Measurements from ENCODE around the gene RAD51B.

RAD51B gene

DNA sequence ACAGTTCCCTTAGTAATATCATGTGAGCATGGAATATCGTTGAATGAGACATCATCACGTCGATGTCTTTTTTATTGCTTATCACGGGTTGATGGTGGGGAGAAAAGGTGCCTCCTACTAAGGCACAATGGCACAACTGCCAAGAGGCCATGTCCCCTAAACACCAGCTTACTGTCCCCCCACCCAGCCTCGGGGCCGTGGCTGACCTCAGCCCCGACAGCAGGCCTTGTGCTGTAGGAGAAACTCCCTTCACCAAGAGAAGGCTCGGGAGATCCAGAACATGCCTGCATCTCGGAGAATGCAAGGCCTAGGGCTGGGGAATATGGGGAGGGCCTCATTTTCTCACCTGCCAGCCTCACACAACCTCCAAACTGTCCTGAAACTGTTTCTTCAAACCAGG is 950.5 kb downstream of the RAD51B start:
- in situ Hi-C loops (cut with HindIII; ENCODE audit: low pct_ligation_motif_present, low sequenced_read_pairs) = no loop called here
- TF ChIP-seq, protein P1, sequence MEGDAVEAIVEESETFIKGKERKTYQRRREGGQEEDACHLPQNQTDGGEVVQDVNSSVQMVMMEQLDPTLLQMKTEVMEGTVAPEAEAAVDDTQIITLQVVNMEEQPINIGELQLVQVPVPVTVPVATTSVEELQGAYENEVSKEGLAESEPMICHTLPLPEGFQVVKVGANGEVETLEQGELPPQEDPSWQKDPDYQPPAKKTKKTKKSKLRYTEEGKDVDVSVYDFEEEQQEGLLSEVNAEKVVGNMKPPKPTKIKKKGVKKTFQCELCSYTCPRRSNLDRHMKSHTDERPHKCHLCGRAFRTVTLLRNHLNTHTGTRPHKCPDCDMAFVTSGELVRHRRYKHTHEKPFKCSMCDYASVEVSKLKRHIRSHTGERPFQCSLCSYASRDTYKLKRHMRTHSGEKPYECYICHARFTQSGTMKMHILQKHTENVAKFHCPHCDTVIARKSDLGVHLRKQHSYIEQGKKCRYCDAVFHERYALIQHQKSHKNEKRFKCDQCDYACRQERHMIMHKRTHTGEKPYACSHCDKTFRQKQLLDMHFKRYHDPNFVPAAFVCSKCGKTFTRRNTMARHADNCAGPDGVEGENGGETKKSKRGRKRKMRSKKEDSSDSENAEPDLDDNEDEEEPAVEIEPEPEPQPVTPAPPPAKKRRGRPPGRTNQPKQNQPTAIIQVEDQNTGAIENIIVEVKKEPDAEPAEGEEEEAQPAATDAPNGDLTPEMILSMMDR (IDR thresholded peaks at IDR 0.05; ENCODE audit: low read depth, low read length, missing control alignments) = no peak

DNA sequence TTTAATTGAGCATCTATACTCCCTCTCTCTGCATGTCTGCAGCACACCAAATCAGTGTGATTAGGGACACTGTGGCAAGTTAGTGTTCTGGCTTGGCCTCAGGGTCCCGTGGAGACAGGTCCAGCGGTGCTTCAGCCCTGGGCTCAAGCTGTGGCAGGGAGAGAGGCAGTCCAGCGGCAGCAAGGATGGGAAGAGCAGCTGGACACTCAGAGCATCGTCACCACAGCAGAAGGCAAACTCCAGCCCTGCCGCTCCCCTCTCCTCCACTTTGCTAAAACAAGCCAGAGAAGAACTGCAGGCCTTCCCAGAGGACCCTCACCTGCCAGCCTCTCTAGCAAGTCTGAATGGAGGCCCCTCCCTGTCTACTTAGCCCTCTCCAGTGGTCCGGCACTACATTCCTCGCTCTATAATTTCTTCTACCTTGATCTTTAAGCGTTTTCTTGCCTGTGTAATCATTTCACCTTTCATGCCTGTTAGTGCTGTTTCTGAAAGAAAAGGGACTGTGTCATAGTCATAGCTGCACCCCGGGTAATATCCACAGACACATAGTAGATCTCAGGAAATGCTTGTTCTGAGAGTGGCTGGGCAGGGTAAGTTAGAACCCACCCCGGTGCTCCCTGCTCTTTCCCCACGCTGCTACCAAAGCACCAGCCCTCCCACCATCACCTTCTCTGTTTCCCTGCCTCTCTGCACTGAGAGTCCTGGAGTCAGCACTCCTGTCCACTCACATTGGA is 951.1 kb downstream of the RAD51B start:
- H3K36me3 ChIP-seq (replicated peaks) = no peaks in the 10 kb centered on the region
- in situ Hi-C loops (cut with HindIII; ENCODE audit: low pct_ligation_motif_present, low sequenced_read_pairs) = no loop called here
- TF ChIP-seq, protein P1 (IDR thresholded peaks at IDR 0.05; ENCODE audit: low read depth, low read length, missing control alignments) = no peak
- no peaks in the 10 kb centered on the region for H3K27me3 ChIP-seq (replicated peaks)
- no peak overlapping the region for H3K4me3 ChIP-seq (ENCODE audit: low read depth, low read length)
- no peak overlapping the region for H3K27ac ChIP-seq
- no peak for DNase-seq

More for the DNA sequence above, 950.5 kb downstream of the RAD51B start:
- H3K36me3 ChIP-seq (replicated peaks) = no peaks in the 10 kb centered on the region
- H3K27ac ChIP-seq = no peak overlapping the region
- no peak for DNase-seq
- no peaks in the 10 kb centered on the region for H3K27me3 ChIP-seq (replicated peaks)
- H3K4me3 ChIP-seq (ENCODE audit: low read depth, low read length) = no peak overlapping the region

DNA sequence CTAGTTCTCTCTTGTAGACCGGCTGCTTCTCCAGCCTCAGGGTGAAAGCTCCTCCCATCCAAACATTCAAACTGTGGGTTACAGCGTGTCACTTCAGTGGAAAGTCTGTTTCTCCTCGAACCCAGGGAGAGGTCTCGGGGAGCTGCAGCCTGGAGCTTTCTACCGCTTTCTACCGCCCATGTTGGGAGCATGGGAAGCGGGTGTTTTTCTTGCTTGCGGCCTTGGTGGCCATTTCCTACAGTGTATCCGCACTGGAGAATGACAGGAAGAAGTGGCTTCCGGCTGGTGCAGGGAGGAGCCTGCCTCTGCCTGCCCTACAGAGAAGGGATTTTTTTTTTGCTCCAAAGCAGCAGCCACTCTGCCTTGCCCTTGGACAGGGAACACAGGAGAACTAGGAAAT is 952.1 kb downstream of the RAD51B start:
- no peak overlapping the region for H3K4me3 ChIP-seq (ENCODE audit: low read depth, low read length)
- no peak overlapping the region for H3K27ac ChIP-seq
- TF ChIP-seq, protein P1 (IDR thresholded peaks at IDR 0.05; ENCODE audit: low read depth, low read length, missing control alignments) = no peak
- H3K36me3 ChIP-seq (replicated peaks) = no peaks in the 10 kb centered on the region
- in situ Hi-C loops (cut with HindIII; ENCODE audit: low pct_ligation_motif_present, low sequenced_read_pairs) = no loop called here
- no peak for DNase-seq
- H3K27me3 ChIP-seq (replicated peaks) = no peaks in the 10 kb centered on the region

DNA sequence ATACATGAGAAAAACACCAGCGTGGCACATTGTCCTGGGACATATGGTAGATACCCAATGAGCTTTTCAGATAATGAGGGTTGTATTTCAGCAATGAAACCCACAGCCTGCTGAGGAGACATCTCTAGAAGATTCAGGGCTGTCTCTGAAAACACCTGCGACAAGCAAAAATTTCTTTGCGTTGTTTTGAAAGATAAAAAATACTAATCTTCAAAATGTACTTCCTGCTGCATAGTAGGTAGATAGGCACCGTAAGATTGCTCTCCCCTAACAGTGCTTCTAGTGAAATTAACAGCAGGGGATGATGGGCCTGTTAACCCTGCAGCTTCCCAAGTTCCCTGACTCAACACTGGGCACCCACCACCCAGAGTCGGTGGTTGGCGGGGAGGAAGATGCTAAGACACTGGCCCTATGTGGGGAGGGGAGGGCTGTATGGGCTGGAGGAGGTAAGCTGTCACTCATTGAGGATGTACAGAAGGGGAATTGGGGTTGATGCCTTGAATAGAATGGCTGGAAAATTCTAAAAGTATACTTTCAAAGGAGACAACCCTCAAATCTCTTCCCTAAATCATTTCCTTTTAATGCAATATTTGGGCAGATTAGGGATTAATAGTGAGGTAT is 953.3 kb downstream of the RAD51B start:
- in situ Hi-C loops (cut with HindIII; ENCODE audit: low pct_ligation_motif_present, low sequenced_read_pairs) = no loop called here
- no peak for DNase-seq

DNA sequence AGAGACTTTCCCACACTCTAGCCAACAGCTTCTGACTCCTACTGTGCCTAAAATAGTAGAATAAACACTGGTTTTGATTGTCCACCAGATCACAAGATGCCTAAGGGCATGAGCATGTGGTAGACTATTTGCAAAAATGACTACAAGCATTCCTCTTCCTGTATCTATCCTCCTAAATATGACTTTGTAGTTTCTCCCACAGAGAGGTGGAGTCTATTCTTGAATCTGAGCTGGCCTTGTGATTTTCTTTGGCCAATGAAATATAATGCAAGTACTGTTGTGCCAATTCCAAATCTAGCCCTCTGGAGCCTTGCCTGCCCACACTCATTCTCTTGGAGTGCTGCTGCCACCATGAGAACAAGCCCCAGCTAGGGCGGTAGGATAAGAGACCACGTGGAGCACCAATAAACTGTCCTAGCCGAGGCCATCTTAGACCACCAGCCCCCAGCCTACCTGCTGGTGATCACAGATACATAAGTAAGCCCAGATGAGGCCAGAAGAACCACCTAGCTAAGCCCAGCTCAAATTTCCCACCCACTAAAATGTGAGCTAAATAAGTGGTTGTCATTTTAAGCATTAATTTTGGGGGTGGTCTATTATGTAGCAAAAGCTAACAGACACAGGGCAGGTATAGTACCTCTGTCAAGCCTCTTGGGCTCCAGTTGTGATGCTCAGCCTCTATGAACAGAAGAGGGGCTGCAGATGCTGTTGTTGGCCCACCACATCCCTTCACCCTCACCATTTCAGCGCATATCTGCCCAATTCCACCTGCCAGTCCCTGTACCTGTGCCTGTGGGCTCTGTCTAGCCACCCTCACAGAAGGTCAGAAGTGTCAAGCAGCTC is 955.4 kb downstream of the RAD51B start:
- Histone ChIP-seq H3K27ac (no peak overlapping the region), H3K36me3 (replicated peaks) (no peaks in the 10 kb centered on the region), H3K27me3 (replicated peaks) (no peaks in the 10 kb centered on the region), H3K4me3 (ENCODE audit: low read depth, low read length) (no peak overlapping the region)
- DNase-seq = no peak
- TF ChIP-seq, protein P1 (IDR thresholded peaks at IDR 0.05; ENCODE audit: low read depth, low read length, missing control alignments) = no peak
- in situ Hi-C loops (cut with HindIII; ENCODE audit: low pct_ligation_motif_present, low sequenced_read_pairs) = no loop called here

More for the DNA sequence above, 953.3 kb downstream of the RAD51B start:
- no peak overlapping the region for H3K27ac ChIP-seq
- no peaks in the 10 kb centered on the region for H3K27me3 ChIP-seq (replicated peaks)
- no peaks in the 10 kb centered on the region for H3K36me3 ChIP-seq (replicated peaks)
- no peak overlapping the region for H3K4me3 ChIP-seq (ENCODE audit: low read depth, low read length)
- TF ChIP-seq, protein P1 (IDR thresholded peaks at IDR 0.05; ENCODE audit: low read depth, low read length, missing control alignments) = no peak
